GM12892 (cell line): Measurements from ENCODE around the gene HBG2.

ENCODE experiments used
- POLR2A ChIP-seq: IDR thresholded peaks from 2 replicates; pipeline ENCODE4 v1.6.1; 2011; ENCODE audit warnings: low read depth, low read length, control low read depth
- POLR2AphosphoS5 ChIP-seq: IDR thresholded peaks from 2 replicates; pipeline ENCODE4 v1.6.1; 2011; ENCODE audit warnings: low read depth, low read length, control low read depth
- TAF1 ChIP-seq: IDR thresholded peaks from 2 replicates; pipeline ENCODE4 v1.6.1; 2011; ENCODE audit warnings: low read depth, mild to moderate bottlenecking, control low read depth, low read length, borderline replicate concordance

- TF ChIP-seq POLR2A: no peak
- TF ChIP-seq POLR2AphosphoS5: no peak
- no peak for TF ChIP-seq TAF1
Measured at GRCh38 chr11:5284637-5285036, 30.1 kb upstream of the HBG2 start.
